Mesendoderm (in vitro differentiated cells): Measurements from ENCODE around the gene RFX1.
"Not testable (repeated sequence)": the region's sequence is repeated elsewhere in the genome, so short reads cannot be mapped to it uniquely, and the experiment has no call there.

Experiments used
- DNase-seq: peaks from one replicate; pipeline ENCODE4 v3.0.0; 2013
- H2AK5ac ChIP-seq: 2 replicates; pipeline ENCODE4 v1.6.1; 2013; ENCODE audit warnings: low read length, inconsistent platforms
- H2BK120ac ChIP-seq: 2 replicates; pipeline ENCODE4 v1.6.1; 2013; ENCODE audit warnings: low read depth, mild to moderate bottlenecking, low read length, moderate library complexity, mixed read lengths
- H2BK15ac ChIP-seq: replicated peaks from 2 replicates; pipeline ENCODE4 v1.6.1; 2013; ENCODE audit warnings: low read depth, mild to moderate bottlenecking, moderate library complexity
- H2BK5ac ChIP-seq: 2 replicates; pipeline ENCODE4 v1.6.1; 2013; ENCODE audit warnings: low read length, inconsistent platforms
- H3K18ac ChIP-seq: 2 replicates; pipeline ENCODE4 v1.6.1; 2013; ENCODE audit warnings: mild to moderate bottlenecking, low read length, mixed read lengths
- H3K23ac ChIP-seq: one replicate; pipeline ENCODE4 v1.6.1; 2013; ENCODE audit warnings: low read length
- H3K27ac ChIP-seq: 2 replicates; pipeline ENCODE4 v1.5.1; 2013; ENCODE audit warnings: low read depth, mild to moderate bottlenecking, inconsistent platforms, low read length, moderate library complexity
- H3K27me3 ChIP-seq: 2 replicates; pipeline ENCODE4 v1.6.1; 2013; ENCODE audit warnings: low read length, control low read depth, mild to moderate bottlenecking, inconsistent platforms; ENCODE audit not compliant: insufficient read depth, poor library complexity
- H3K36me3 ChIP-seq: 2 replicates; pipeline ENCODE4 v1.6.1; 2013; ENCODE audit warnings: low read length, inconsistent platforms; ENCODE audit not compliant: control insufficient read depth, insufficient read depth
- H3K4ac ChIP-seq: one replicate; pipeline ENCODE4 v1.6.1; 2013; ENCODE audit warnings: low read depth, mild to moderate bottlenecking, low read length, moderate library complexity
- H3K4me1 ChIP-seq: 2 replicates; pipeline ENCODE4 v1.6.1; 2013; ENCODE audit warnings: low read depth, low read length, inconsistent platforms; ENCODE audit not compliant: control insufficient read depth
- H3K4me2 ChIP-seq: 2 replicates; pipeline ENCODE4 v1.6.1; 2013; ENCODE audit warnings: low read length
- H3K4me3 ChIP-seq: 2 replicates; pipeline ENCODE4 v1.5.1; 2013; ENCODE audit warnings: mild to moderate bottlenecking, low read length
- H3K56ac ChIP-seq: one replicate; pipeline ENCODE4 v1.6.1; 2013; ENCODE audit warnings: low read length
- H3K79me1 ChIP-seq: 2 replicates; pipeline ENCODE4 v1.6.1; 2013; ENCODE audit warnings: low read length, inconsistent platforms
- H3K79me2 ChIP-seq: 2 replicates; pipeline ENCODE4 v1.6.1; 2013; ENCODE audit warnings: mild to moderate bottlenecking, low read length; ENCODE audit not compliant: control insufficient read depth, insufficient read depth
- H3K9ac ChIP-seq: 2 replicates; pipeline ENCODE4 v1.6.1; 2013; ENCODE audit warnings: low read length, inconsistent platforms
- H4K5ac ChIP-seq: one replicate; pipeline ENCODE4 v1.6.1; 2013; ENCODE audit warnings: low read length
- H4K8ac ChIP-seq: one replicate; pipeline ENCODE4 v1.6.1; 2013; ENCODE audit warnings: low read depth, mild to moderate bottlenecking, control low read depth, low read length, moderate library complexity
- WGBS: extraction: QIAGEN DNeasy Blood & Tissue Kit; methylation state at CpG from one replicate; pipeline ENCODE4 v1.1.7; 2013; ENCODE audit warnings: low lambda C conversion rate, missing lambda C conversion rate; ENCODE audit not compliant: insufficient coverage; ENCODE audit errors: extremely low coverage; 5-methylcytosine and 5-hydroxymethylcytosine counted together

Gene RFX1

GRCh38 chr19:13967206-13967605 lies 38.9 kb downstream of the RFX1 start:
- H2BK5ac ChIP-seq, H3K9ac ChIP-seq, H4K5ac ChIP-seq, H3K79me1 ChIP-seq, H3K27me3 ChIP-seq, H2AK5ac ChIP-seq, H3K56ac ChIP-seq, H3K4me3 ChIP-seq, H3K4ac ChIP-seq, H3K18ac ChIP-seq, H3K23ac ChIP-seq, H2BK120ac ChIP-seq, H3K27ac ChIP-seq, H3K79me2 ChIP-seq, H4K8ac ChIP-seq, DNase-seq, H3K36me3 ChIP-seq, H3K4me2 ChIP-seq, H2BK15ac ChIP-seq, H3K4me1 ChIP-seq: not testable (repeated sequence)
- WGBS: no CpG with 5 or more reads among the region's 8 CpGs

GRCh38 chr19:13966684-13967128 lies 39.4 kb downstream of the RFX1 start:
- Histone ChIP-seq H2BK5ac (no peak overlapping the region), H3K18ac (no peak overlapping the region), H3K36me3 (peaks cover 6% of the 10 kb centered on the region), H2AK5ac (no peak overlapping the region), H3K4me3 (no peak overlapping the region), H4K5ac (no peak overlapping the region), H2BK120ac (no peak overlapping the region), H3K56ac (no peak overlapping the region), H3K9ac (no peak overlapping the region), H4K8ac (no peak overlapping the region), H3K4ac (no peak overlapping the region), H2BK15ac (no peak overlapping the region), H3K79me2 (no peaks in the 10 kb centered on the region), H3K79me1 (no peaks in the 10 kb centered on the region), H3K23ac (no peak overlapping the region), H3K4me1 (no peaks in the 10 kb centered on the region), H3K27ac (no peak overlapping the region), H3K27me3 (no peaks in the 10 kb centered on the region), H3K4me2 (no peak overlapping the region)
- no peak for DNase-seq
- WGBS: no CpG with 5 or more reads among the region's 14 CpGs

GRCh38 chr19:13965926-13966683 lies 40.0 kb downstream of the RFX1 start:
- Histone ChIP-seq H3K27ac (no peak overlapping the region), H2BK120ac (no peak overlapping the region), H3K56ac (no peak overlapping the region), H4K5ac (no peak overlapping the region), H2BK15ac (no peak overlapping the region), H3K4me3 (no peak overlapping the region), H3K4me1 (no peaks in the 10 kb centered on the region), H3K27me3 (no peaks in the 10 kb centered on the region), H3K4me2 (no peak overlapping the region), H3K23ac (no peak overlapping the region), H4K8ac (no peak overlapping the region), H2AK5ac (no peak overlapping the region), H3K36me3 (peaks cover 6% of the 10 kb centered on the region), H3K4ac (no peak overlapping the region), H3K79me2 (no peaks in the 10 kb centered on the region), H3K79me1 (no peaks in the 10 kb centered on the region), H2BK5ac (no peak overlapping the region), H3K9ac (no peak overlapping the region), H3K18ac (no peak overlapping the region)
- no CpG with 5 or more reads among the region's 20 CpGs for WGBS
- DNase-seq: peak; percentile 25

- Histone ChIP-seq H2AK5ac (no peak overlapping the region), H3K36me3 (peaks cover 6% of the 10 kb centered on the region), H3K18ac (no peak overlapping the region), H2BK15ac (no peak overlapping the region), H3K4ac (no peak overlapping the region), H4K5ac (no peak overlapping the region), H3K79me1 (no peaks in the 10 kb centered on the region), H3K4me2 (no peak overlapping the region), H3K4me1 (no peaks in the 10 kb centered on the region), H3K27ac (no peak overlapping the region), H3K27me3 (no peaks in the 10 kb centered on the region), H3K56ac (no peak overlapping the region), H2BK5ac (no peak overlapping the region), H3K9ac (no peak overlapping the region), H4K8ac (no peak overlapping the region), H3K4me3 (no peak overlapping the region), H3K79me2 (no peaks in the 10 kb centered on the region), H3K23ac (no peak overlapping the region), H2BK120ac (no peak overlapping the region)
- no CpG with 5 or more reads among the region's 24 CpGs for WGBS
- no peak for DNase-seq
Observed at GRCh38 chr19:13965377-13965896, 40.7 kb downstream of the RFX1 start.

GRCh38 chr19:13964776-13965175 lies 41.3 kb downstream of the RFX1 start:
- Histone ChIP-seq H4K8ac (no peak overlapping the region), H3K4ac (no peak overlapping the region)

More at GRCh38 chr19:13964776-13965175, 41.3 kb downstream of the RFX1 start:
- H3K79me1 ChIP-seq: no peaks in the 10 kb centered on the region
- no peak overlapping the region for H3K18ac ChIP-seq
- H3K23ac ChIP-seq: no peak overlapping the region
- no peak overlapping the region for H3K4me2 ChIP-seq
- no peaks in the 10 kb centered on the region for H3K79me2 ChIP-seq
- DNase-seq: no peak
- H3K36me3 ChIP-seq: peaks cover 5% of the 10 kb centered on the region
- no peak overlapping the region for H2AK5ac ChIP-seq
- H3K27ac ChIP-seq: no peak overlapping the region
- no CpG with 5 or more reads among the region's 5 CpGs for WGBS
- H2BK5ac ChIP-seq: no peak overlapping the region
- H3K56ac ChIP-seq: no peak overlapping the region
- H3K27me3 ChIP-seq: no peaks in the 10 kb centered on the region
- no peak overlapping the region for H3K4me3 ChIP-seq
- no peaks in the 10 kb centered on the region for H3K4me1 ChIP-seq
- H4K5ac ChIP-seq: no peak overlapping the region
- H2BK15ac ChIP-seq: no peak overlapping the region
- H2BK120ac ChIP-seq: no peak overlapping the region
- H3K9ac ChIP-seq: no peak overlapping the region
